Heart right ventricle (tissue), 12 donors: ENCODE data around the gene PLA2G5. TPM values are rescaled to one million over a fixed set of nuclear protein-coding genes. Genes with fewer than 3 reads are reported as not detected.

ENCODE experiments used
- polyA plus RNA-seq, 2 donors: library from polyadenylated mRNA; stranded (reverse); fragments of 200-250 nt; gene quantifications; one replicate each; pipeline ENCODE4 v1.2.3, GENCODE V29; 2013
- total RNA-seq, 10 donors: library from RNA; stranded (reverse); fragmentation: NEBNext Ultra II Directional in 3 of 10; extraction: Animal tissue kit (Norgen Biotek cat#: 25700) in 3 of 10; gene quantifications; one replicate each; pipeline versions ENCODE4 v1.2.1 to v1.2.4, GENCODE V29; 2021 to 2023
- donor health status: ischemic (EF 13 %, LVEDD 7.1; RV severe dilation, severe dysfunction).
- donor health status: healthy with polysubstance abuse.
- donor health status: DM: no; HTN: yes; CAD: no.
- donor health status: DM: no; HTN: no; CAD: no.
- donor health status: ischemic (EF 25% LVEDD 6.9; RV normal size, moderate dysfunction).
- donor health status: ischemic (EF 25% LVEDD 5.7; RV mildly dilated, moderate dysfunction).
- donor health status: healthy.
- donor health status: nonischemic (EF 11% LVEDD 7.7; RV severe dilation, severe dysfunction).
- donor health status: DM: yes; HTN: yes; CAD: no.
- donor health status: PGD.
- donor health status: ischemic (EF 29% LVEDD 5.4; RV normal size, mild dysfunction).
- donor health status: nonischemic (EF 23%, LVEDD 6.1; RV moderate dilation, normal function).

Gene PLA2G5
- total and polyA plus RNA-seq, 12 donors, result 31.5 to 133 (median 49.3) TPM

Other genes starting within 250 kb of the PLA2G5 start
- gene OTUD3, start 187.8 kb upstream of the PLA2G5 start, total RNA-seq, result 1 to 10 TPM; 3.1 to 5.7 (median 4.0) TPM
- gene OTUD3, start 187.8 kb upstream of the PLA2G5 start, polyA plus RNA-seq, result 1 to 10 TPM; 1.2 to 3.0 TPM
- gene PLA2G2E, start 146.6 kb upstream of the PLA2G5 start, total RNA-seq, result not detected
- gene PLA2G2E, start 146.6 kb upstream of the PLA2G5 start, polyA plus RNA-seq, result not detected
- 100 to 1,000 TPM in 2 of 10 donors, 10 to 100 TPM in 5, 1 to 10 TPM in 3; 2.8 to 296 (median 32.6) TPM for gene PLA2G2A, start 90.6 kb upstream of the PLA2G5 start, total RNA-seq
- 100 to 1,000 TPM; 349 to 593 TPM for gene PLA2G2A, start 90.6 kb upstream of the PLA2G5 start, polyA plus RNA-seq
- 1 to 10 TPM in 1 of 10 donors, not detected in 9; 1.1 TPM for gene PLA2G2D, start 49.3 kb downstream of the PLA2G5 start, total RNA-seq
- gene PLA2G2D, start 49.3 kb downstream of the PLA2G5 start, polyA plus RNA-seq, result not detected
- gene PLA2G2F, start 69.1 kb downstream of the PLA2G5 start, total RNA-seq, result not detected
- not detected for gene PLA2G2F, start 69.1 kb downstream of the PLA2G5 start, polyA plus RNA-seq
- gene UBXN10, start 115.9 kb downstream of the PLA2G5 start, total RNA-seq, result 1 to 10 TPM in 8 of 10 donors, under 1 TPM in 2; 0.42 to 4.0 (median 1.9) TPM
- gene UBXN10, start 115.9 kb downstream of the PLA2G5 start, polyA plus RNA-seq, result under 1 TPM; 0.16 to 0.59 TPM
- gene PLA2G2C, start 116.3 kb downstream of the PLA2G5 start, total RNA-seq, result not detected
- not detected for gene PLA2G2C, start 116.3 kb downstream of the PLA2G5 start, polyA plus RNA-seq
- 1 to 10 TPM in 1 of 10 donors, under 1 TPM in 1, not detected in 8; 0.18 to 1.2 TPM for gene VWA5B1, start 220.7 kb downstream of the PLA2G5 start, total RNA-seq
- under 1 TPM in 1 of 2 donors, not detected in 1; 0.03 TPM for gene VWA5B1, start 220.7 kb downstream of the PLA2G5 start, polyA plus RNA-seq